HG02840 (cell line): ENCODE data around the gene FBXO31.
A peak's percentile ranks its signal among the peaks of the same experiment; 100 is the strongest.
"Not testable (repeated sequence)": the region's sequence is repeated elsewhere in the genome, so short reads cannot be mapped to it uniquely, and the experiment has no call there.

Experiments
- ATAC-seq: cut with Tn5 transposase; IDR thresholded peaks from one replicate; pipeline ENCODE4 v1.9.1; 2021; ENCODE audit warnings: mild to moderate bottlenecking, moderate library complexity, moderate number of reproducible peaks; ENCODE audit not compliant: unreplicated experiment, low FRiP score

FBXO31 gene

DNA sequence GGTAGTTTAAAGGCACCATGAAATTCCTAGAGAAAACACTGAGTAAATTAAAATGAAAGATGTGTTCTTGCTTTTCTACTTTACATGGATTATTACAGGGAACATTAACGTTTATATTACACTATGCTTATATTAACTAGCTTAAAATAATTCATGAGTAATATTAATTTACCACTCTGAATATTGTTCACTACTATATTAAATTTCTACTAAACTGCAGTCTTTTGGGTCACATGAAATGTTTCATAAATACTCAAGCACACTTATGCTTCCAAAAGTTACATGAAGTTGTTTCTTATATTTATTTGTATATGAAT is 5.2 kb upstream of the FBXO31 start:
- no peak for ATAC-seq

DNA sequence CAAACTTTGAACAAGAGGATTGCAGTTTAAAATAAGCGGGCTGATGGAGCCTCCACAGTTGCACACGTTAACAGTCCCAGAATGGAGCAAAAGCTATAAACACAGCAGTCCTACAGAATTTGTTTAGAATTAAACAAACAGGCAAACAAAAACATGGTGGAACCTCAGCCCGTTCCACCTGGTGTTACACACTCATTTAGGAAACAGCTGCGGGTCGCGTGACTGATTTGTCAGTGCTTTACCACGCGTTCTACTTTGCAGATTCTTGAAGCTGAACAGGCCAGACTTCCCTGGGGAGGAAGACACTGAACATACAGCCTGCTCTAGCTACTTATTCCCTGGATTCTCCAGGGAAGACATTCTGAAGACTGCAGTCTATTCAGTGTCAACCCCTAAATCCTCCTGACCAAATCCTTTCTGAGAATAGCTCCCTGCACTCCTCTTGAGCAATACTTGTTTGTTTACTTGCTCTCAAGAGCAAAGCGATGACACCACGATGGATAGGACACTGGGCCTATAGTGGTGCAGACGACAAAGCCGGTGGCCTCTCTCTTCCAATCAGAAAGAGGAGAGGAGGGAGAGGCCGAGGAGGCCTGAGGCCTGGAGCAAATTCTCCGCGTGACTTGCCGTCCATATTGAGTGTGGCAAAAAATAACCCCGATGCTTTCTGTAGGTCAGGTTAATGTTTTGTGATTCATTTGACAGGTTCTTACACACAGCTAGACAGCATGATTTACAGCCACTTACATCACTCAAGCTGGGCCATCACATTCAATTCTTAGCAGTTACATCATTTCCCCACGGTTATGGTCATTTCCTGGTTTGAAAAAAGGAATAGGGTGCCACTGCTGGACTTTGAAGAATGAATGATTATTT is 4.6 kb upstream of the FBXO31 start:
- peak; percentile 39 for ATAC-seq

DNA sequence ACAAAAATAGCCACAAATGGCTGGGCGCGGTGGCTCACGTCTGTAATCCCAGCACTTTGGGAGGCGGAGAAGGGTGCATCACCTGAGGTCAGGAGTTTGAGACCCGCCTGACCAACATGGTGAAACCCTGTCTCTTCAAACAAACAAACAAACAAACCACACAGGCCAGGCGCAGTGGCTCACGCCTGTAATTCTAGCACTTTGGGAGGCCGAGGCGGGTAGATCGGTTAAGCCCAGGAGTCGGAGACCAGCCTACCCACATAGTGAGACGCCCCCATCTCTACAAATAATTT is 1.2 kb upstream of the FBXO31 start:
- ATAC-seq: not testable (repeated sequence)

DNA sequence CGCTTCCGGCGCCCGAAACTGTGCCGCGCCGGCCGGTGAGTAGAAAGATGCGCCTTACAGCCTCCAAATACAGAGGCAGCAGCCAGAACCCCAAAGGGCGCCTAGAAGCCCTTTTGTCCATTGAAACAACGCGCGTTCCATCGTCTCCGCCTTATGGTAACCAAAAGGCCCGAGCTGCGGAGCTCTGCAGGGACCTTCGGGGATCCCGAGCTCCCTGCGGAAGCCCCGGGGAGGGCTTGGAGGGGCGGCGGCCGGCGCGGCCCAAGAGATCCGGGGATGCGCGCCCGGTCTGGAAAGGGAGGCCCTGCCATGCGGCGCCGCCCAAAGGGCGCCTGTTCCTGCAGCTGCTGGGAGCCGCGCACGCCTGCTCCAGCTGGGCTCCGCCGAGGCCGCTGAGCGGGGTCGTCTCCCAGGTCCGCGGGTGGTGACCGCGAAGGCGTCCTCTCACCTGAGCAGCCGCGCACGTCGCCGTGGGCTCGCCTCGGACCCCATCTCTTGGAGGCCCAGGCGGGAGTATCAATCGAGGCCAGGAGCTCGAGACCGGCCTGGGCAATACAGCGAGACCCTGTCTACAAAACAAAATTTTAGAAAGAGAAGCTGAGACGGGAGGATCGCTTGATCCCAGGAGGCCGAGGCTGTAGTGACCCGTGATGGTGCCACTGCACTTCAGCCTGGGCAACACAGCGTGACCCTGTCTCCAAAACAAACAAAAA is 742 bp upstream of the FBXO31 start:
- peak; percentile 0 for ATAC-seq

DNA sequence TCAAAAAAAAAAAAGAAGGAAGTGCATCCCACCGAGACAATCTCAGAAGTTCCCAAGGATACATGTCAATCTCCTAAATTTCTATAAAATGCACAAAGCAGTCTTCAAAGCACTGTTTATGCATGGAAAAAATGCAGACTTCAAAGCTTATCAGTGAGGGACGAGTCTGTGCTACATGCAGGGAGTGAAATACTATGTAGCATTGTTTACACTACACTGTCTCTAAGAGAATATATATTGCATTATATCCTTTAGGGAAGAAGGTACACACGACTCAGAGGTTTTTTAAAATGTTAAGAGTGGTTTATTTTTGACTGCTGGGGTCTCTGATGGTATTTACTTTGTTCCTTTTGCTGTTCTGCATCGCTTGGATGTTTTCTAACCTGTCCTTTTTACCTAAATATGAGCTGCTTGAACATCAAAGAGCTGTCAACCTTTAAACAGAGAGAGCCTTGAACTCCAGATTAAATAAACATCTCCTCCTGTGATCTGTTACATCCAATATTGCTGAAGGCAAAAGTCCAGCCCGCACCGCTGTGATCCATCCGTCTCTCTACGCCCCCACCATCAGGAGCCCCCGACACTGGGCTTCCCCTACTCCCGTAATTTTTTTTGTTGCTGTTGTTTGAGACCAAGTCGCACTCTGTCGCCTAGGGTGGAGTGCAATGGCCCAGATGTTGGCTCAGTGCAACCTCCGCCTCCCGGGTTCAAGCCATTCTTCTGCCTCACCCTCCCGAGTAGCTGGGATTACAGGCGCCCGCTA is 1.4 kb downstream of the FBXO31 start:
- no peak for ATAC-seq

DNA sequence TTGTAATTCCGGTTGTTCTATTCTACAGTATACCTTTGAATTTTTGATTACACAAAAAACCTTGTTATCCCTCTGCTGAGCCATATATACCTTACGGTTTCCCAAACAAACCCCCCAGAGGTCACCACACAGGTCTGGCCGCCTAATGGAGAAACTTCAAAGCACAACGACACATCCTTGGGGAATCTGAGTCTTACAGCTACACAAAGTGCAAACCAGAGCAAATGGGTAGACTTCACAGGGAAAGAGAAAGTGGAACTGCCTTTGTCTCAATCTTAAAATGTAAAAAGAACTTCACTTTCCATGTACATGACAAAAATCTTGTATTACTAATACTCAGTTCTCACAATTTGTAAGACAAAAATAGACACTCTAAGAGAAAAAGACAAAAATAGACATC is 2.7 kb downstream of the FBXO31 start:
- ATAC-seq: no peak

DNA sequence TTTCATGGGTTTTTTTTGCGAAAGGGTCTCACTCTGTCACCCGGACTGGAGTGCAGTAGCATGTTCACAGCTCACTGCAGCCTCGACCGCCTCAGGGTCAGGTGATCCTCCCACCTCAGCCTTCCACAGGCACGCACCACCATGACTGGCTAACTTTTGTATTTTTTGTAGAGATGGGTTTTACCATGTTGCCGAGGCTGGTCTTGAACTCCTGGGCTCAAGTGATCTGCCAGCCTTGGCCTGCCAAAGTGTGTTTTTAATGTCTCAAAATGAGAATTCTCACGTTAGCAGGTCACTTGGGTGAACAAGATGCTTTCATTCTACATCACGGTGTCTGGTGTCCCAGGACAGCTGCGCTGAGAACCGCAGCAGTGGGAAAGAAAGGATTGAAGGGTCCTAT is 3.2 kb downstream of the FBXO31 start:
- no peak for ATAC-seq

DNA sequence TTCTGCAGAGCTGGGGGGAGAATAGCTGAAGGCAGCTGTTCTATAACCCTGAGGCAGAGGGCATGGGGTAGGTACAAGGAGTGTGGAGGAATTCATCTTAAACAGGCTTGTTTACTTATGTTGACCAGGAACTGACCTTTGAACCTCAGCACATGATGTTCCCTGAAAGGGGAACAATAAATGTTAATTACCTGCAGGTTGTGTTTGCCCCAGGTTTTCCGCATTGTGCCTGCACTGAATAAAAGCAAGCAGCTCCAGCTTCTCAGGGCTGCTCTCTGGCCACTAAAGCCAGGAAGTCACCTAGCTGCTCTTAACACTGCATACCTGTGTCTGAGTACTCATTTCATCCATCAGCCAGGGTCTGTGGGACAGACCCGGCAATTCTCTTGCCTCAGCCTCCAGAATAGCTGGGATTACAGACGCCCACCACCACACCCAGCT is 4.2 kb downstream of the FBXO31 start:
- not testable (repeated sequence) for ATAC-seq

DNA sequence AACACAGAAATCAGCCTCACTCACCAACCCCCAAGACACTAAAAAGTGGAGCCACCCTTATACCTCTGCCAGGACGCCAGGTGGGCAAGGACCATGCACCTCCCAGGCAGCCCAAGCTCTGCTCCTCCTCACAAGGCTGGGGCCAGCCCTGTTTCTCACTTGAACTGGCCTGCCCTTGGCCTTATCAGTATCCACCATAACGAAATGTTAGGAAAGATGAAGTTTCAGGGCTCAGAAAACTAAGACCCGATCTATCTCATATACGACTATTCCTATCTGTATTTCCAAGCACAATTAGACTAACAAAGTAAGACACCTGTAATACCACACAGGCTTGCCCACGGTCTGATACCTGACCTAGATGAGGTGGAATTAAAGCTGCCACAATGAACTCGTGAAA is 6.9 kb downstream of the FBXO31 start:
- ATAC-seq: no peak

DNA sequence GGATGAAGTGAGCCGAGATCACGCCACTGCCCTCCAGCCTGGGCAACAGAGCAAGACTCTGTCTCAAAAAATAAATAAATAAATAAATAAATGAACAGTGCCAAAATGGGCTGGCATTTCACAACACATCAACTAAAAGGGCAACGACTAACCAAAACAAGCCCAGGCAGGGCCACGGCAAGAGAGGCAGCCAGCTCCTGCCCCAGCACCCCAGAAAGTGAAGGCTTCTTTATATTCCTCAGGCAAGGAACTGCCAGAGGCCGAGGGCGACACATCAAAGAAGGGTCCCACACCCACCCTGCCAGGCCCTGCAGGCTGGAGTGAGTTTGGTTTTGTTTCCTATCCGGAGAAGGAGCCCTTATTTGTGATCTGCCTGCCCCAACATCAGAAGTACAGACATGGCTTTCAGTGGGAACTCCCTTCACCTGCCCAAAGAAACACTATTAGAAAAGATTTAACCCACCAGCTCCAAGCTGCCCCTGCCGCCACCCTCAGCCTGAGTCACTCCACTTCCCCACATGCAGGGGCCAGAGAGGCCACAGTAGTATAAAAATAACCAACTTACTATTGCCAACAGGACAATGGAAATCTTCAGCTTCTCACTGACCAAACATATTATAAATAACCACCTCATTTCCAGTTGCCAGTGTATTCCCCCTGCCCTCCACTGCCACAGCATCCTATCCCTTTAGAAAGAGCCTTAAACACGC is 8.0 kb downstream of the FBXO31 start:
- ATAC-seq: no peak

DNA sequence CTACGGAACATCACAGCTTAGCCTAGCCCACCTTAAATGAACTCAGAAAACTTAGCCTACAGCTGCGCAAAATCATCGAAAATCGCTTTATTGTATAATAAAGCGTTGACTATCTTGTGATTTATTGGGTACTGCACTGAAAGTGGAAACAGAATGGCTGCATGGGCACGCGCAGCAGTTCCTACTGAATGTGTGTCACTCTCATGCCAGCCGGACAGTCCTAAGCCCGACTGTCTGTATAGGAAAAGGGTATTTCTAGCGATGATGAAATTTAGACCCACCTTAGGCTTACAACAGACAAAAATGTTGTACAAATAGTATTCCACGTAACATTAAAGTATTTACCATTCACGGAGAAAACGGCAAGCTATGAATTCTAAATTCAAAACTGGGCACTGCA is 9.3 kb downstream of the FBXO31 start:
- no peak for ATAC-seq

DNA sequence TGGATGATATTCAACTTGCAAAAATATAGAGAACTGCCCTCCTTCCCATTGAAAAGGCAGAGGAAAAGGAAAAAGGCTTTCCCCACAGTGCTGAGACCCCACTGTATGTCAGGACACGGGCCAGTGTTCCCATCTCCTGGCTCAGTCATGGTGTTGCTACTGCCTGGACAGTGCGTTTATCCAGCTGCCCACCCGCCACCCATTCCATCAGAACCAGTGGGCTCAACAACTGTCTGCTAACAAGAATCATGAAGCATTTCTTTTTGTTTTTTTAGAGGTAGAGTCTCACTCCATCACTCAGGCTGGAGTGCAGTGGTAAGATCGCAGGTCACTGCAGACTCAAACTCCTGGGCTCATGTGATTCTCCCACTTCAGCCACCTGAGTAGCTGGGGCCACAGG is 11.3 kb downstream of the FBXO31 start:
- ATAC-seq: no peak

DNA sequence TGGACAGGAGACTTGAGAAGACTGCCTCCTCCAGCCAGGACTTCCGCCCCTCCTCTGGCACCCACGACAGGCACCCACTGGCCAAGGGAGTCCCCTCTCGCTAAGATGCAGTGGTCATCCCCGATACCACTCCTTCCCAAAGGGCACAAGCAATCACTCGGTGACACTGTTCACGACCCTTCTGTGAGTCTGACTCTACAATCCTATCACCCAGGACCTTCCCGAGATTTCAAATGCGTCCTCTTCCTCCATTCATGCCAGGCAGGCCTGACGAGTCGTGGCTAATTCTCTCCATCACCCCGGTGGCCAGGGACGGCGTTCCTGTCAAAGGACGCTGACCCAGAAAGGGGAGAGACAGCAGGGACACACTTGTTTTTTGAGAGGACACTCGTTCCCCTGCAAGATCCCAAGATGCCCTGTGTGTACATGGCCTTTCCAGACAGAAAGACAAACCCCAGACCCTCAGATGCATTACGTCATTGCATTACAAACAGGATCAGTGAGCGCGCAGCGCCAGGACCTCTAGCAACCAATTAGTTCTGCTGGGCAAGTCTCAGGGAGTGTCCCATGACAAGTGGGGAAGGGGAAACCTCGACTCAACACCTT is 12.2 kb downstream of the FBXO31 start:
- no peak for ATAC-seq

DNA sequence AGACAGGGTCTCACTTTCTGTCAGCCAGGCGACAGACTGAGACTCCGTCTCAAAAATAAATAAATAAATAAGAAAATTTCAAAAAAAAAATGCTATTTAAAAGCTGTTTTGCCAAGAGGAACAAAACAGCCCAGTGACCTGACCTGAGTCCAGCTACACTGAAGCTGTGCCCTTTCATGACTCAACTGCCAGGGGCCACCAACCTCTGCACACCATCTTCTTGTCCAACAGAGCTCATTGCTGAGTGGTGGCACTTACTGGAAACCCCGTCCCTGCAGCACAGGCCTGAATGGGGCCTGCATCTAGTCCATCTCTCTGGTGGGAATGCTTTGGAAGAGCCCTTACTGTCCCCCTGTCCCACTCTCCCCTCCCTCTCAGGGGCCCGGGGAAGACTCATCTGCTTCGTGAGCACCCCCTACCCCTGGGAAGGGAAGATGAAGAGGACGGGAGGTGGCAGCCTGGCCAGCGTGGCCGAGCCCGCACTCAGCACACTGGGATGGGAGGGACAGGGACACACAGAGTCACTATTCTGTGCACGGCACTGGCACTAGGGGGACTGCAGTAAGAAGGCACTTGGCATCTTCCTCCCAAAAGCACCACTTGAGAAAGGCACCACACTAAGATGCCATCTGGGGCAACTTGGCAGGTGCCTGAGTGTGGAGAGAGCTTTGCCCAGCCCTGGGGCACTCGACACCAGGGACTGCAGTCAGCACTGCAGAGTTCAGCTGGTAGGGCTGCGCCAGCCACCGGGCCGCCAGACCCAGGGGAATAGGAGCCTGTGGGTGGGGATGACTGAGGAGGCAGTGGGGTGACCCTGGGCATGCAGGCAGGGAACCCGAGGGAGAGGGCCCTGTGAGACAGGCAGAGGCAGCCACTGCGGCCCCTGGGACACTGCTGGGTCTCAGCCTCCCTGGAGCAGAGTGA is 13.5 kb downstream of the FBXO31 start:
- ATAC-seq: no peak

DNA sequence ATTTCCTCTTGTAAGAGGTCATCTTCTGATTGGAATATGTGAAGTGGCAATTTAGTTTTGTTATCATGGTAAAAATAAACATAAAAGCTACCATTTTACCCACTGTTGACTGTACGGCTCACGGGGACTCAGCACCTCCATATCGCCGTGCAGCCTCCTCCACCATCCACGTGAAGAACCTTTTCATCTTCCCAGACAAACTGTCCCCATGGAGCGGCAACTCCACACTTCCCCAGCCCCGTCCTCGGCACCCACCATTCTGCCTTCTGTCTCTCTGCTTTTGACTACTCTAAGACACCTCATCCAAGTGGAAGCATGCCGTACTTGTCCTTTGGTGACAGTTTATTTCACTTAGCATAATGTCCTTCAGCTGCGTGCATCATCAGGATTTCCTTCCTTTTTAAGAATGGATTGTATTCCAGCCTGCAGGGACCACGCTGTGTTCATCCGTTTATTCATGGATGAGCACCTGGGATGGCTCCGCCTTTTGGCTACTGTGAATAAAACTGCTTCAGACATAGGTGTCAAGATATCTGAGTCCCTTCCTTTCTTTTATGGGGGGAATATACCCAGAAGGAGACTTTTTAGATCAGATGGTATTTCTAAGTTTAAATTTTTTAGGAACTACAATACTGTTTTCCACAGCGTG is 14.3 kb downstream of the FBXO31 start:
- ATAC-seq: no peak

DNA sequence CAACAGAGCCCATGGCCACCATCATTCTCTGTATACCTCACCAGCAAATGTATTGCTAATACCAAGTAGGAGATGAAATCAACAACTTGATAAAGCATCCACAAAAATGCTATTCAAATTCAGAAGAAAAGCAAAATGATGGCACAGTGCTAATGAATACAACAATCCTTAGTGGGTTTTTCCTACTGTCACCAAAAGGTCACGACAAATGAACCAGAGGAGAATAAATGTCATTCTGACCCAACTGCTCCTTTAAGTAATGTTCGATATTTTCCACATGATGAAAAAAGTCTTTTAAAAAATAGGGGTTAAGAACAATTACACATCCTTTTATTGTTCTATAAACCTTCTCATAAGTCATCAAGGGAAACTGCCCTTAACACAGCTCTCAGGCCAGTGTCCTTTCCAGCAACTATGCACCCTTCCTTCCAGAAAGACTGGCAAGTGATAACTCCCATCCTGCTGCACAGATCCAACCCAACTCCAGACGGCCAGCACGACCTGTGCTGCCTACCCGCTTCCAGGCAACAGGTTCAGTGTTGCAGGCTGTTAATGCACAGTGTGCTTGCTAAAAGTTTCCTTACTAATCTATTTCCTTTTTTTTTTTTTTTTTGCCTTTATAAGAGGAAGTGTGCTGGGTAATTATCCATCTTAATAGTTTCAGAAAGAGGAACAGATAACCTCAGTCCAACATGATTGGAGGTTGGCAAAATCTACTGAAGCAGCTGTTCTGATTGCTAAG is 15.4 kb downstream of the FBXO31 start:
- no peak for ATAC-seq

DNA sequence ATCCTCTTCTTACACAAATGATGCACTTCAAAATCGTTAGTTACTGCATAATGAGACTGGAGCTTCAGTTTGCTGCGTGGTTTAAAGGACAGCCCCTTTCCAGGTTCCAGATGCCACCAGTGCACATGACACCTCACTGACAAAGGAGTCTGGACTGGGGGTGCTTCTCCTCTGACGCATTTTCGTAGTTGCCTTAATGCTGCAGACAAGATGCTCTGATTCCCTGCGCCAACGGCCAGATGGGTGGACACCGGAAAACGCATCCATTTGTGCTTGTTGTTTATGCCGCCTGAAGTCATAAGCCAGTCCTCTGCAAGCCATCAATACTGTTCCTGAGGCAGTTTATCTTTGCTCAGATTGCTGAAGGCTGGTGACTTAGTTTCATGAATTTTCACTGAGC is 16.0 kb downstream of the FBXO31 start:
- no peak for ATAC-seq

DNA sequence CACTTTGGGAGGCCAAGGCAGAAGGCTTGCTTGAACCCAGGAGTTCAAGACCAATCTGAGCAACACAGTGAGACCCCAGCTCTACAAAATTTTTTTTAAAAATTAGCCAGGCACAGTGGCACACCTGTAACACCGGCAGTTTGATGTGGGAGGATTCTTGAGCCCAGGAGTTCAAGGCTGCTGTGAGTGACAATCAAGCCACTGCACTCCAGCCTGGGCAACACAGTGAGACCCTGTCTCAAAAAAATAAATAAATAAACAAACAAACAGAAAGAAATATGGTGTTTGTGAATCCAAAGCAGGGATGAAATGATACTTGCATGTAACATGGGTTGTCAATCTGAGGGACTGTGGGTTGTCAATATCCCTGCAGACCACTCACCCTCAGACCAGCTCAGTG is 16.6 kb downstream of the FBXO31 start:
- no peak for ATAC-seq
